ENCODE data around the gene GPR176.

DNA sequence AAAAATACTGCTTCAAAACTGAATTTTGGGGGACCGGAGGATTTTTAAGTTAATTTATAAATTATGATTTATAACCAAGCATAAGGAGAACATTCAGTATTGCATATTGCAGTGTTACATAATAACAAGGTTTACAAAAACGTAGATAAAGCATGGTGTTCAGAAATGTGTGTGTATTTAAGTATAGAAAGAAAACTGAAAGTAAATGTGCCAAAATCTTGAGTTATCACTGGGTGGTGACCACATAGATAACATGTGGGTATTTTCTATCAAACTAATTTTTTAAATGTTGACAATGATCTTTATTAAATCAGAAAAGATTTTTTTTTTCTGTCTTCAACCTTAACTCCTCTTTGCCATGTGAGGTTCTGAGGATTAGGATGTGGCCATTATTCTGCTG lies 46.5 kb upstream of the GPR176 start:
- TF ChIP-seq POLR2A (IDR thresholded peaks at IDR 0.05), result no peak
- TF ChIP-seq, protein P1, sequence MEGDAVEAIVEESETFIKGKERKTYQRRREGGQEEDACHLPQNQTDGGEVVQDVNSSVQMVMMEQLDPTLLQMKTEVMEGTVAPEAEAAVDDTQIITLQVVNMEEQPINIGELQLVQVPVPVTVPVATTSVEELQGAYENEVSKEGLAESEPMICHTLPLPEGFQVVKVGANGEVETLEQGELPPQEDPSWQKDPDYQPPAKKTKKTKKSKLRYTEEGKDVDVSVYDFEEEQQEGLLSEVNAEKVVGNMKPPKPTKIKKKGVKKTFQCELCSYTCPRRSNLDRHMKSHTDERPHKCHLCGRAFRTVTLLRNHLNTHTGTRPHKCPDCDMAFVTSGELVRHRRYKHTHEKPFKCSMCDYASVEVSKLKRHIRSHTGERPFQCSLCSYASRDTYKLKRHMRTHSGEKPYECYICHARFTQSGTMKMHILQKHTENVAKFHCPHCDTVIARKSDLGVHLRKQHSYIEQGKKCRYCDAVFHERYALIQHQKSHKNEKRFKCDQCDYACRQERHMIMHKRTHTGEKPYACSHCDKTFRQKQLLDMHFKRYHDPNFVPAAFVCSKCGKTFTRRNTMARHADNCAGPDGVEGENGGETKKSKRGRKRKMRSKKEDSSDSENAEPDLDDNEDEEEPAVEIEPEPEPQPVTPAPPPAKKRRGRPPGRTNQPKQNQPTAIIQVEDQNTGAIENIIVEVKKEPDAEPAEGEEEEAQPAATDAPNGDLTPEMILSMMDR (IDR thresholded peaks at IDR 0.05), result no peak

All from ovary (tissue), 3 donors.